SJCRH30 (cell line): ENCODE measurements around the gene UBE2D3. TPM values are rescaled to one million over a fixed set of nuclear protein-coding genes. Genes with fewer than 3 reads are reported as not detected.
A peak's percentile ranks its signal among the peaks of the same experiment; 100 is the strongest.
"Not testable (repeated sequence)": the region's sequence is repeated elsewhere in the genome, so short reads cannot be mapped to it uniquely, and the experiment has no call there.

Experiments used
- DNase-seq, 2 experiments: peaks; one replicate each; pipeline ENCODE4 v3.0.0-alpha.2; 2015 to 2020
- H3K27ac ChIP-seq: fragments of 250-450 bp; sonication (Bioruptor Pico); 2 replicates; pipeline ENCODE4 v1.5.1; 2020; ENCODE audit warnings: mild to moderate bottlenecking, moderate library complexity
- H3K27me3 ChIP-seq: fragments of 250-450 bp; sonication (Bioruptor Pico); 2 replicates; pipeline ENCODE4 v1.5.1; 2020; ENCODE audit warnings: mild to moderate bottlenecking, moderate library complexity
- H3K36me3 ChIP-seq: fragments of 250-450 bp; sonication (Bioruptor Pico); 2 replicates; pipeline ENCODE4 v1.5.1; 2020; ENCODE audit warnings: mild to moderate bottlenecking, moderate library complexity
- H3K4me1 ChIP-seq: fragments of 250-450 bp; sonication (Bioruptor Pico); 2 replicates; pipeline ENCODE4 v1.5.1; 2020; ENCODE audit warnings: mild to moderate bottlenecking, moderate library complexity
- H3K4me3 ChIP-seq: fragments of 250-450 bp; sonication (Bioruptor Pico); 2 replicates; pipeline ENCODE4 v1.5.1; 2020; ENCODE audit warnings: mild to moderate bottlenecking, moderate library complexity
- H3K9me3 ChIP-seq: fragments of 250-450 bp; sonication (Bioruptor Pico); replicated peaks from 2 replicates; pipeline ENCODE4 v1.5.1; 2020; ENCODE audit warnings: mild to moderate bottlenecking, moderate library complexity
- total RNA-seq: library from RNA; depleted of rRNA; stranded (reverse); fragments of >200 nt; shearing (Covaris generic); gene quantifications from 2 replicates; pipeline ENCODE4 v1.2.3, GENCODE V29; 2014

The UBE2D3 gene
- total RNA-seq, 1 experiment from 2014 or later = 529 TPM

- H3K4me3 ChIP-seq = peak overlapping the region; percentile 88
- DNase-seq = no peak
- H3K36me3 ChIP-seq = peaks cover 61% of the 10 kb centered on the region
- H3K4me1 ChIP-seq = peaks cover 5% of the 10 kb centered on the region; the same call in 1 of the 2 replicates
- H3K27ac ChIP-seq = no peak overlapping the region
- H3K9me3 ChIP-seq = no peaks in the 10 kb centered on the region
- no peaks in the 10 kb centered on the region for H3K27me3 ChIP-seq
Observed at GRCh38 chr4:102823897-102824296, 3.5 kb downstream of the UBE2D3 start.

DNA sequence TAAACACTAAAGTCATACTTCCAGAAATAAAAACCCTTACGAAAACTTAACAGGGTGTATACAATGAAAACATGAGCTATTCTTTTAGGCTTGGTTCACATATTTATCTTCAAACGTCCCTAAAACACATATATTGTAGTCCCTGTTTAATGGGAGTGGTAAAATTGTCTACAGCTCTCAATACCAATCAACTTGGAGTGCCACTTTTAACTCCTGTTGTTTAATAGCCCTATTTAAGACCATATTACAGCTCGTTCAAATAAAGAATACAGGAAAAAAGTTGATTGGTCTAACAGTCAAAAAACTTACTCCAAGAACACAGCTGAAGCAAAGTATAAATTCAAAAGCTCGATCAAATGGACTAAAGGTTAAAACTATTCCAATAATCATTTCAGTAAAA is 3.9 kb downstream of the UBE2D3 start:
- Histone ChIP-seq H3K4me3 (no peak overlapping the region), H3K36me3 (peaks cover 61% of the 10 kb centered on the region), H3K9me3 (no peaks in the 10 kb centered on the region), H3K4me1 (peaks cover 5% of the 10 kb centered on the region; the same call in 1 of the 2 replicates), H3K27ac (no peak overlapping the region), H3K27me3 (no peaks in the 10 kb centered on the region)
- no peak for DNase-seq

GRCh38 chr4:102819588-102820365 is 7.6 kb downstream of the UBE2D3 start:
- H3K9me3 ChIP-seq = no peaks in the 10 kb centered on the region
- DNase-seq = no peak
- H3K27me3 ChIP-seq = no peaks in the 10 kb centered on the region
- no peak overlapping the region for H3K27ac ChIP-seq
- peaks cover 17% of the 10 kb centered on the region for H3K4me1 ChIP-seq
- no peak overlapping the region for H3K4me3 ChIP-seq
- peaks cover 86% of the 10 kb centered on the region for H3K36me3 ChIP-seq

DNA sequence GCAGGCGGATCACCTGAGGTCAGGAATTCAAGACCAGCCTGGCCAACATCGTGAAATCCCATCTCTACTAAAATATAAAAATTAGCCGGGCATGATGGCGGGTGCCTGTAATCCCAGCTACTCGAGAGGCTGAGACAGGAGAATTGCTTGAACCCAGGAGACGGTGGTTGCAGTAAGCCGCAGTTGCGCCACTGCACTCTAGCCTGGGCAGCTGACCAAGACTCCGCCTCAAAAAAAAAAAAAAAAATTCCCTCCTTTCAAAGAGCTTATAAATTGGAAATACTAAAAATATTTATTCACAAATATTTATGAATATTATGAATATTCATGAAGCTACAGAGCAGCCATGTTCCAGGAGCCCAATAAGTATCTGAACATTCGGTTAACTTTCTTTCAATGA is 8.3 kb downstream of the UBE2D3 start:
- DNase-seq, H3K4me3 ChIP-seq, H3K27me3 ChIP-seq, H3K27ac ChIP-seq, H3K9me3 ChIP-seq: not testable (repeated sequence)
- Histone ChIP-seq H3K4me1 (peaks cover 17% of the 10 kb centered on the region), H3K36me3 (peaks cover 84% of the 10 kb centered on the region)

DNA sequence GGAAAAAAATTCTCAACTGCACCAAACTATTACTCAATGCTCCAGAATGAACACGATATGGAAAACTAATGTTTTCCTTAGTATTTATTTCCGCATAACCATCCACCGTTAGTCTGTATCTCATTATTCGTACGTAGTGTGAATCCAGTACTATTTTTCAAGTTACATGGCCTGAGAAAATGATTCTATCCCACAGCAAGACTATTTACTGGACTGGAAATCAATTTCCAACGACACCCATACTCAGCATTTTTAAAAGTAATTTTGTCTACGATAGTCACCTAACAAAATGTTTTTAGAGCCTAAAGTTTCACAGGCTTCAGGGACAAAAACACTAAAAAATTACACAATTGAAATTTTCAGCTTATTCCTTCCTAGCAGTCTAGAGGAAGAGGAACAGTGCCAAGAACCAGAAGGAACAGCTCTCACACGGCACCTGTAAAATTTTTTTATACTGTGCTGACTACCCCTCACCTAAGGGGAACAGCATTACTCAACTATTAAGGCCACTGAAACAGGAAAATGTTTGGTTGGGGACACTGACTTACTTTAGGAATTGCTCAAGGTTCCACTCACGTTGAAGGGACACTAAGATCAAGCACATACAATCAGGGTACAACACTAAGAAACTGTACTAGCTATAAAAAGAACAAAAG is 9.6 kb downstream of the UBE2D3 start:
- no peak for DNase-seq
- H3K4me1 ChIP-seq = peaks cover 17% of the 10 kb centered on the region
- no peak overlapping the region for H3K27ac ChIP-seq
- H3K27me3 ChIP-seq = no peaks in the 10 kb centered on the region
- no peak overlapping the region for H3K4me3 ChIP-seq
- H3K36me3 ChIP-seq = peaks cover 79% of the 10 kb centered on the region
- no peaks in the 10 kb centered on the region for H3K9me3 ChIP-seq

GRCh38 chr4:102817021-102817605 is 10.2 kb downstream of the UBE2D3 start:
- H3K36me3 ChIP-seq = peaks cover 82% of the 10 kb centered on the region

GRCh38 chr4:102815981-102816380 is 11.4 kb downstream of the UBE2D3 start:
- no peaks in the 10 kb centered on the region for H3K9me3 ChIP-seq
- H3K27ac ChIP-seq = no peak overlapping the region
- peaks cover 17% of the 10 kb centered on the region for H3K4me1 ChIP-seq
- no peaks in the 10 kb centered on the region for H3K27me3 ChIP-seq
- DNase-seq = no peak
- no peak overlapping the region for H3K4me3 ChIP-seq
- peaks cover 73% of the 10 kb centered on the region for H3K36me3 ChIP-seq

More at GRCh38 chr4:102817021-102817605, 10.2 kb downstream of the UBE2D3 start:
- Histone ChIP-seq H3K4me3 (no peak overlapping the region), H3K4me1 (peaks cover 17% of the 10 kb centered on the region), H3K9me3 (no peaks in the 10 kb centered on the region), H3K27me3 (no peaks in the 10 kb centered on the region), H3K27ac (no peak overlapping the region)
- DNase-seq = no peak

GRCh38 chr4:102809691-102810090 is 17.7 kb downstream of the UBE2D3 start:
- no peaks in the 10 kb centered on the region for H3K9me3 ChIP-seq
- H3K27ac ChIP-seq = no peak overlapping the region
- no peaks in the 10 kb centered on the region for H3K4me1 ChIP-seq
- H3K27me3 ChIP-seq = no peaks in the 10 kb centered on the region
- peaks cover 62% of the 10 kb centered on the region for H3K36me3 ChIP-seq
- no peak overlapping the region for H3K4me3 ChIP-seq
- DNase-seq = no peak

GRCh38 chr4:102809190-102809589 is 18.2 kb downstream of the UBE2D3 start:
- Histone ChIP-seq H3K4me1 (no peaks in the 10 kb centered on the region), H3K4me3 (no peak overlapping the region), H3K36me3 (peaks cover 60% of the 10 kb centered on the region), H3K27ac (no peak overlapping the region), H3K27me3 (no peaks in the 10 kb centered on the region), H3K9me3 (no peaks in the 10 kb centered on the region)
- no peak for DNase-seq

- no peak for DNase-seq
- Histone ChIP-seq H3K4me1 (no peaks in the 10 kb centered on the region), H3K4me3 (no peak overlapping the region), H3K27ac (no peak overlapping the region), H3K36me3 (peaks cover 58% of the 10 kb centered on the region), H3K27me3 (no peaks in the 10 kb centered on the region), H3K9me3 (no peaks in the 10 kb centered on the region)
Observed at GRCh38 chr4:102808009-102808408, 19.3 kb downstream of the UBE2D3 start.

- H3K4me1 ChIP-seq = no peaks in the 10 kb centered on the region
- no peak for DNase-seq
- H3K4me3 ChIP-seq = no peak overlapping the region
- no peak overlapping the region for H3K27ac ChIP-seq
- H3K9me3 ChIP-seq = no peaks in the 10 kb centered on the region
- H3K36me3 ChIP-seq = peaks cover 58% of the 10 kb centered on the region
- H3K27me3 ChIP-seq = no peaks in the 10 kb centered on the region
Observed at GRCh38 chr4:102807345-102807744, 20.0 kb downstream of the UBE2D3 start.

GRCh38 chr4:102799816-102800215 is 27.5 kb downstream of the UBE2D3 start:
- no peak overlapping the region for H3K27ac ChIP-seq
- H3K27me3 ChIP-seq = no peaks in the 10 kb centered on the region
- peaks cover 75% of the 10 kb centered on the region for H3K36me3 ChIP-seq
- no peaks in the 10 kb centered on the region for H3K4me1 ChIP-seq
- DNase-seq = no peak
- no peak overlapping the region for H3K4me3 ChIP-seq
- H3K9me3 ChIP-seq = no peaks in the 10 kb centered on the region

GRCh38 chr4:102794999-102795398 is 32.4 kb downstream of the UBE2D3 start:
- Histone ChIP-seq H3K4me1 (no peaks in the 10 kb centered on the region), H3K36me3 (peaks cover 61% of the 10 kb centered on the region), H3K27me3 (no peaks in the 10 kb centered on the region), H3K27ac (no peak overlapping the region), H3K9me3 (no peaks in the 10 kb centered on the region), H3K4me3 (no peak overlapping the region)
- no peak for DNase-seq

GRCh38 chr4:102792361-102792936 is 34.9 kb downstream of the UBE2D3 start:
- Histone ChIP-seq H3K27me3 (no peaks in the 10 kb centered on the region), H3K9me3 (no peaks in the 10 kb centered on the region; the same call in 1 of the 2 replicates), H3K4me3 (no peak overlapping the region), H3K36me3 (peaks cover 36% of the 10 kb centered on the region), H3K27ac (no peak overlapping the region), H3K4me1 (peaks cover 3% of the 10 kb centered on the region; the same call in 1 of the 2 replicates)
- DNase-seq = no peak

GRCh38 chr4:102791318-102791835 is 36.0 kb downstream of the UBE2D3 start:
- Histone ChIP-seq H3K27ac (no peak overlapping the region), H3K36me3 (peaks cover 33% of the 10 kb centered on the region), H3K4me1 (peaks cover 3% of the 10 kb centered on the region; the same call in 1 of the 2 replicates), H3K4me3 (no peak overlapping the region), H3K27me3 (no peaks in the 10 kb centered on the region), H3K9me3 (no peaks in the 10 kb centered on the region; the same call in 1 of the 2 replicates)
- DNase-seq = no peak
